CD14-positive monocyte (primary cell): ENCODE measurements around the gene TNFRSF9. TPM values are rescaled to one million over a fixed set of nuclear protein-coding genes. Genes with fewer than 3 reads are reported as not detected.

Experiments used
- DNase-seq, 3 donors: peaks; one replicate each; pipeline ENCODE4 v3.0.0-alpha.2; 2011 to 2022
- H2AFZ ChIP-seq: 2 replicates; pipeline ENCODE4 v1.6.0; 2012; ENCODE audit warnings: mild to moderate bottlenecking, low read depth, low read length, inconsistent platforms; ENCODE audit not compliant: insufficient read depth, poor library complexity, severe bottlenecking
- H3K27ac ChIP-seq, 2 donors: 1 replicate in 1 of 2; 2 replicates in 1 of 2; pipeline ENCODE4 v1.5.1; 2012 to 2013; ENCODE audit warnings: low read length in 2 of 2, control low read depth in 1 of 2, inconsistent platforms in 1 of 2, low read depth in 1 of 2, mild to moderate bottlenecking in 1 of 2
- H3K27me3 ChIP-seq, 2 donors: one replicate each; pipeline versions ENCODE4 v1.6.0 to v1.6.1; 2011 to 2013; ENCODE audit warnings: low read length in 2 of 2; ENCODE audit not compliant: control insufficient read depth in 2 of 2, insufficient read depth in 2 of 2
- H3K36me3 ChIP-seq, 2 donors: replicated peaks in 1 of 2; 1 replicate in 1 of 2; 2 replicates in 1 of 2; pipeline versions ENCODE4 v1.5.1 to v1.6.1; 2012 to 2013; ENCODE audit warnings: low read length in 2 of 2, control low read depth in 1 of 2, inconsistent platforms in 1 of 2, mild to moderate bottlenecking in 1 of 2; ENCODE audit not compliant: insufficient read depth in 2 of 2, control insufficient read depth in 1 of 2
- H3K4me1 ChIP-seq, 2 donors: 1 replicate in 1 of 2; 2 replicates in 1 of 2; pipeline versions ENCODE4 v1.5.1 to v1.6.1; 2012 to 2013; ENCODE audit warnings: low read length in 2 of 2, control low read depth in 1 of 2, inconsistent platforms in 1 of 2, mild to moderate bottlenecking in 1 of 2, moderate library complexity in 1 of 2; ENCODE audit not compliant: insufficient read depth in 2 of 2, control insufficient read depth in 1 of 2
- H3K4me2 ChIP-seq: replicated peaks from 2 replicates; pipeline ENCODE3; 2012; ENCODE audit warnings: low read length, moderate library complexity, mild to moderate bottlenecking; ENCODE audit not compliant: poor library complexity, severe bottlenecking; ENCODE audit errors: extremely low read depth
- H3K4me3 ChIP-seq, 3 experiments: fragments of 200-600 bp in 1 of 3; sonication (generic) in 1 of 3; replicated peaks in 1 of 3; 1 replicate in 2 of 3; 2 replicates in 1 of 3; pipeline ENCODE4 v1.5.1; 2011 to 2013; ENCODE audit warnings: low read length in 3 of 3, mild to moderate bottlenecking in 3 of 3, control low read depth in 2 of 3, low read depth in 2 of 3, inconsistent platforms in 1 of 3, moderate library complexity in 1 of 3
- H3K79me2 ChIP-seq: 2 replicates; pipeline ENCODE4 v1.6.0; 2012; ENCODE audit warnings: mild to moderate bottlenecking, control low read depth, inconsistent platforms, low read length, moderate library complexity; ENCODE audit not compliant: insufficient read depth
- H3K9ac ChIP-seq: 2 replicates; pipeline ENCODE4 v1.6.0; 2017; ENCODE audit warnings: low read length, mild to moderate bottlenecking; ENCODE audit not compliant: insufficient read depth, poor library complexity, severe bottlenecking
- H3K9me3 ChIP-seq, 2 donors: replicated peaks in 1 of 2; 1 replicate in 1 of 2; 2 replicates in 1 of 2; pipeline versions ENCODE4 v1.5.1 to v1.6.1; 2012 to 2013; ENCODE audit warnings: low read length in 2 of 2, control low read depth in 1 of 2; ENCODE audit not compliant: control insufficient read depth in 1 of 2, insufficient read depth in 1 of 2
- H4K20me1 ChIP-seq: 2 replicates; pipeline ENCODE4 v1.6.0; 2012; ENCODE audit warnings: mild to moderate bottlenecking, low read length, control low read depth, moderate library complexity; ENCODE audit not compliant: insufficient read depth
- H3K27ac Mint-ChIP-seq, 7 donors: one replicate each; pipeline ENCODE4 v1.8.0; 2020; ENCODE audit warnings: mild to moderate bottlenecking in 7 of 7, mixed read lengths in 7 of 7, moderate library complexity in 6 of 7, inconsistent platforms in 2 of 7
- H3K27me3 Mint-ChIP-seq, 3 donors: one replicate each; pipeline ENCODE4 v1.8.0; 2021 to 2022; ENCODE audit warnings: low read depth in 3 of 3, mild to moderate bottlenecking in 3 of 3, mixed read lengths in 3 of 3, moderate library complexity in 3 of 3, inconsistent platforms in 1 of 3
- H3K36me3 Mint-ChIP-seq, 2 donors: one replicate each; pipeline ENCODE4 v1.8.0; 2020; ENCODE audit warnings: mixed read lengths in 2 of 2, inconsistent platforms in 1 of 2, mild to moderate bottlenecking in 1 of 2
- H3K4me1 Mint-ChIP-seq: one replicate; pipeline ENCODE4 v1.8.0; 2020; ENCODE audit warnings: mild to moderate bottlenecking, mixed read lengths
- H3K4me3 Mint-ChIP-seq, 2 donors: one replicate each; pipeline ENCODE4 v1.8.0; 2020; ENCODE audit warnings: mild to moderate bottlenecking in 2 of 2, mixed read lengths in 2 of 2, moderate library complexity in 1 of 2
- H3K9me3 Mint-ChIP-seq, 7 donors: one replicate each; pipeline ENCODE4 v1.8.0; 2020 to 2022; ENCODE audit warnings: mixed read lengths in 7 of 7, mild to moderate bottlenecking in 6 of 7, moderate library complexity in 6 of 7, inconsistent platforms in 2 of 7
- CTCF ChIP-seq: fragments of 200-600 bp; IDR thresholded peaks from one replicate; pipeline ENCODE4 v1.8.0; 2022; ENCODE audit warnings: antibody characterized with exemption, mild to moderate bottlenecking
- WGBS: methylation state at CpG from one replicate; pipeline ENCODE4 v1.1.5; 2013; ENCODE audit warnings: missing lambda C conversion rate; ENCODE audit not compliant: insufficient coverage; 5-methylcytosine and 5-hydroxymethylcytosine counted together
- intact Hi-C, 2 donors: fragments of 100-400 bp; cut with micrococcal nuclease; formaldehyde crosslinking; loops; one replicate each; pipeline versions ENCODE4 v1.15.0 to v1.15.1; 2023
- polyA plus RNA-seq, 3 donors: library from polyadenylated mRNA; depleted of rRNA in 1 of 3; unstranded in 2 of 3; stranded (reverse) in 1 of 3; fragments of 300-500 nt in 2 of 3; fragments of >200 nt in 1 of 3; fragmentation: Illumina TruSeq in 2 of 3; gene quantifications; 1 replicate in 2 of 3; 2 replicates in 1 of 3; pipeline ENCODE4 v1.2.3, GENCODE V29; 2012 to 2021

Gene TNFRSF9
- polyA plus RNA-seq, 3 donors = 1.1 to 2.6 (median 2.6) TPM

GRCh38 chr1:7905262-7905661, 35.4 kb downstream of the TNFRSF9 start:
- Mint-ChIP-seq H3K27ac (no peak overlapping the region), H3K27me3 (peaks cover 1 to 6% (median 2%) of the 10 kb centered on the region in 3 donors), H3K4me3 (no peak overlapping the region), H3K9me3 (peaks cover 0 to 3% (median 0%) of the 10 kb centered on the region in 7 donors), H3K36me3 (no peaks in the 10 kb centered on the region), H3K4me1 (peaks cover 7% of the 10 kb centered on the region)
- Histone ChIP-seq H3K4me3 (no peak overlapping the region), H3K4me2 (no peak overlapping the region), H3K27ac (no peak overlapping the region), H3K79me2 (no peaks in the 10 kb centered on the region), H2AFZ (no peak overlapping the region), H4K20me1 (no peaks in the 10 kb centered on the region), H3K36me3 (no peaks in the 10 kb centered on the region), H3K9me3 (no peaks in the 10 kb centered on the region), H3K4me1 (peaks cover 5 to 10% of the 10 kb centered on the region in 2 donors), H3K27me3 (no peaks in the 10 kb centered on the region), H3K9ac (no peak overlapping the region)
- no peak for TF ChIP-seq CTCF
- WGBS = 88% methylated on average over 8 of the region's 12 CpGs
- intact Hi-C loops = no loop called here
- no peak for DNase-seq

GRCh38 chr1:7902478-7903085, 38.1 kb downstream of the TNFRSF9 start:
- Mint-ChIP-seq H3K4me1 (peaks cover 17% of the 10 kb centered on the region), H3K9me3 (peaks cover 0 to 3% (median 0%) of the 10 kb centered on the region in 7 donors), H3K4me3 (peak overlapping the region; percentile 68 to 80), H3K36me3 (no peaks in the 10 kb centered on the region), H3K27me3 (peaks cover 2 to 7% (median 5%) of the 10 kb centered on the region in 3 donors), H3K27ac (peak overlapping the region in 3 of 7 donors; percentile 26 to 59 (median 30))
- intact Hi-C loops = loop anchor here in 1 of 2 donors (2.0 to 5.0 kb wide), 2 partner anchors 95 to 236 kb away; no protein-coding TSS in a partner anchor
- 7% methylated on average over 11 of the region's 21 CpGs for WGBS
- peak; percentile 47 to 72 (median 67) for DNase-seq
- Histone ChIP-seq H4K20me1 (no peaks in the 10 kb centered on the region), H3K27ac (no peak overlapping the region), H3K27me3 (no peaks in the 10 kb centered on the region), H3K4me2 (peak overlapping the region; percentile 69), H3K9ac (no peak overlapping the region), H3K4me1 (peaks cover 5 to 10% of the 10 kb centered on the region in 2 donors), H3K4me3 (peak overlapping the region in 1 of 3 experiments; percentile 50), H3K79me2 (no peaks in the 10 kb centered on the region), H2AFZ (peak overlapping the region; percentile 61), H3K9me3 (no peaks in the 10 kb centered on the region), H3K36me3 (no peaks in the 10 kb centered on the region)
- TF ChIP-seq CTCF = peak; percentile 69
